PC-9 (cell line): Measurements from ENCODE around the gene TOMM22. TPM values are rescaled to one million over a fixed set of nuclear protein-coding genes. Genes with fewer than 3 reads are reported as not detected.
A peak's percentile ranks its signal among the peaks of the same experiment; 100 is the strongest.

ENCODE experiments used
- BruUV-seq: library from RNA; stranded (reverse); fragments of 400-500 nt; replicated peaks from 2 replicates; lab custom pipeline; 2021; lab: Mats Ljungman, UMichigan
- CTCF ChIA-PET: fragments of 300-600 bp; sonication (Branson Sonifier 250); formaldehyde crosslinking; loops from one replicate; lab custom pipeline; 2022; ENCODE audit warnings: antibody characterized with exemption; lab: Charles Lee
- POLR2A ChIA-PET: fragments of 300-600 bp; sonication (Branson Sonifier 250); formaldehyde crosslinking; loops from one replicate; lab custom pipeline; 2022; ENCODE audit warnings: antibody characterized with exemption; ENCODE audit not compliant: unreplicated experiment; lab: Charles Lee
- DNase-seq, 2 experiments: peaks; one replicate each; pipeline versions ENCODE4 v3.0.0 to v3.0.0-alpha.2; 2015 to 2022; ENCODE audit warnings: mixed read lengths in 1 of 2
- H2AFZ ChIP-seq: fragments of 200-600 bp; sonication (generic); 2 replicates; pipeline ENCODE4 v1.8.1; 2017; ENCODE audit warnings: antibody characterized with exemption
- H3F3A ChIP-seq: fragments of 200-600 bp; sonication (generic); 2 replicates; pipeline ENCODE4 v1.8.1; 2017; ENCODE audit warnings: antibody characterized with exemption, mild to moderate bottlenecking, low read depth; ENCODE audit not compliant: insufficient read depth
- H3K27ac ChIP-seq: fragments of 200-600 bp; sonication (generic); 2 replicates; pipeline ENCODE4 v1.6.1; 2016; ENCODE audit warnings: mixed run types
- H3K27me3 ChIP-seq: fragments of 200-600 bp; sonication (generic); 2 replicates; pipeline ENCODE4 v1.6.1; 2016; ENCODE audit warnings: low read depth, mixed run types; ENCODE audit not compliant: insufficient read depth
- H3K36me3 ChIP-seq: fragments of 200-600 bp; sonication (generic); 2 replicates; pipeline ENCODE4 v1.6.1; 2016; ENCODE audit warnings: low read depth, mixed run types
- H3K4me1 ChIP-seq: fragments of 200-600 bp; sonication (generic); replicated peaks from 2 replicates; pipeline ENCODE4 v1.6.1; 2016; ENCODE audit warnings: mixed run types; ENCODE audit not compliant: insufficient read depth
- H3K4me2 ChIP-seq: fragments of 200-600 bp; sonication (generic); 2 replicates; pipeline ENCODE4 v1.6.1; 2017; ENCODE audit warnings: mixed run types
- H3K4me3 ChIP-seq: fragments of 200-600 bp; sonication (generic); 2 replicates; pipeline ENCODE4 v1.6.1; 2016; ENCODE audit warnings: mixed run types
- H3K79me2 ChIP-seq: fragments of 200-600 bp; sonication (generic); 2 replicates; pipeline ENCODE4 v1.6.1; 2017; ENCODE audit warnings: low read depth, mixed run types
- H3K9me2 ChIP-seq: fragments of 200-600 bp; sonication (generic); 2 replicates; pipeline ENCODE4 v1.8.1; 2017; ENCODE audit warnings: mild to moderate bottlenecking; ENCODE audit not compliant: insufficient read depth
- H3K9me3 ChIP-seq: fragments of 200-600 bp; sonication (generic); 2 replicates; pipeline ENCODE4 v1.8.1; 2016; ENCODE audit warnings: low read depth; ENCODE audit not compliant: insufficient read depth
- H4K20me1 ChIP-seq: fragments of 200-600 bp; sonication (generic); 2 replicates; pipeline ENCODE4 v1.8.1; 2017; ENCODE audit not compliant: insufficient read depth
- CTCF ChIP-seq: fragments of 200-600 bp; sonication (generic); conservative IDR thresholded peaks from 2 replicates; pipeline ENCODE4 v1.6.1; 2017; ENCODE audit warnings: mixed run types, antibody characterized with exemption, mild to moderate bottlenecking, moderate library complexity
- EZH2 ChIP-seq: fragments of 200-600 bp; sonication (generic); IDR thresholded peaks from 2 replicates; pipeline ENCODE4 v1.8.0; 2017; ENCODE audit warnings: antibody characterized with exemption, low read depth
- intact Hi-C: fragments of 100-400 bp; cut with micrococcal nuclease; formaldehyde crosslinking; loops from one replicate; pipeline ENCODE4 v1.10.0; 2022; ENCODE audit not compliant: unreplicated experiment
- total RNA-seq: library from RNA; stranded (reverse); gene quantifications from 2 replicates; pipeline ENCODE4 v1.2.3, GENCODE V29; 2021

The TOMM22 gene
- total RNA-seq, 1 experiment from 2014 or later: 120 TPM

GRCh38 chr22:38699784-38700183 lies 18.0 kb downstream of the TOMM22 start:
- Histone ChIP-seq H3K79me2 (peaks cover 53% of the 10 kb centered on the region), H3K4me1 (peaks cover 52% of the 10 kb centered on the region), H3K27ac (peak overlapping the region; percentile 88), H3K9me2 (no peaks in the 10 kb centered on the region), H3K4me3 (peak overlapping the region; percentile 82), H4K20me1 (peaks cover 14% of the 10 kb centered on the region; the same call in 1 of the 2 replicates), H3K9me3 (no peaks in the 10 kb centered on the region), H3K36me3 (peaks cover 22% of the 10 kb centered on the region; the same call in 1 of the 2 replicates), H3F3A (peaks cover 60% of the 10 kb centered on the region), H3K27me3 (no peaks in the 10 kb centered on the region), H3K4me2 (peak overlapping the region; percentile 92), H2AFZ (no peak overlapping the region)
- no peak; the same call in 1 of the 2 replicates for TF ChIP-seq CTCF
- no peak for TF ChIP-seq EZH2
- DNase-seq: peak in 1 of 2 experiments; percentile 70
- ChIA-PET POLR2A (interaction anchor here (0.5 to 0.7 kb wide), 4 partner anchors 12 to 1224 kb away, joined by 3 to 6 read pairs (median 4); no protein-coding TSS in a partner anchor), CTCF (interaction anchor here (0.6 to 1.1 kb wide), 5 partner anchors 18 to 829 kb away, joined by 3 to 7 read pairs (median 4); partner anchors contain the start of gene TOMM22)
- BruUV-seq: TSS peak; percentile 67
- intact Hi-C loops: loop anchor here (10.0 kb wide), 2 partner anchors 195 to 385 kb away; partner anchors contain the start of genes CSNK1E and DDX17

- Histone ChIP-seq H3K36me3 (peaks cover 22% of the 10 kb centered on the region; the same call in 1 of the 2 replicates), H4K20me1 (peaks cover 14% of the 10 kb centered on the region; the same call in 1 of the 2 replicates), H3K9me2 (no peaks in the 10 kb centered on the region), H3F3A (peaks cover 60% of the 10 kb centered on the region), H3K4me2 (peak overlapping the region; percentile 92), H3K79me2 (peaks cover 48% of the 10 kb centered on the region), H3K4me3 (peak overlapping the region; percentile 82), H3K9me3 (no peaks in the 10 kb centered on the region), H3K27me3 (no peaks in the 10 kb centered on the region), H3K27ac (peak overlapping the region; percentile 88), H2AFZ (peak overlapping the region; percentile 63; the same call in 1 of the 2 replicates), H3K4me1 (peaks cover 50% of the 10 kb centered on the region)
- ChIA-PET POLR2A (interaction anchor here (0.5 to 0.6 kb wide), 2 partner anchors 13 to 338 kb away, joined by 4 to 6 read pairs; no protein-coding TSS in a partner anchor), CTCF (interaction anchor here (0.6 kb wide), 2 partner anchors 200 to 829 kb away, joined by 3 to 7 read pairs; no protein-coding TSS in a partner anchor)
- TF ChIP-seq EZH2: no peak
- TF ChIP-seq CTCF: no peak
- no TSS peak for BruUV-seq
- intact Hi-C loops: loop anchor here (10.0 kb wide), 2 partner anchors 196 to 386 kb away; partner anchors contain the start of genes CSNK1E and DDX17
- peak; percentile 56 to 85 for DNase-seq
These were observed 18.6 kb downstream of the TOMM22 start for GRCh38 chr22:38700270-38700788.

- Histone ChIP-seq H3K9me3 (no peaks in the 10 kb centered on the region), H3K4me1 (peaks cover 43% of the 10 kb centered on the region), H2AFZ (peak within 1 kb of the TSS; percentile 79), H4K20me1 (peaks cover 14% of the 10 kb centered on the region; the same call in 1 of the 2 replicates), H3K36me3 (peaks cover 22% of the 10 kb centered on the region; the same call in 1 of the 2 replicates), H3K4me2 (peak within 1 kb of the TSS; percentile 97), H3K27ac (peak within 1 kb of the TSS; percentile 88), H3K9me2 (no peaks in the 10 kb centered on the region), H3K79me2 (peaks cover 44% of the 10 kb centered on the region), H3K27me3 (no peaks in the 10 kb centered on the region), H3K4me3 (peak within 1 kb of the TSS; percentile 82), H3F3A (peaks cover 54% of the 10 kb centered on the region)
- TF ChIP-seq CTCF: no peak
- no peak for TF ChIP-seq EZH2
- ChIA-PET POLR2A (no interaction called here), CTCF (no interaction called here)
- DNase-seq: peak; percentile 87 to 98
- intact Hi-C loops: loop anchor here (10.0 kb wide), 2 partner anchors 196 to 386 kb away; partner anchors contain the start of genes CSNK1E and DDX17
- TSS peak; percentile 83 for BruUV-seq
These were observed 19.3 kb downstream of the TOMM22 start, which contains the start of gene JOSD1 for GRCh38 chr22:38700789-38701628. Gene JOSD1, minus strand, starts transcription at chr22:38700943. Its CDS starts 956 bp downstream, at chr22:38699987.
